ENCODE results near the gene MCOLN3.
"Not testable (repeated sequence)": the region's sequence is repeated elsewhere in the genome, so short reads cannot be mapped to it uniquely, and the experiment has no call there.

MCOLN3 gene

DNA sequence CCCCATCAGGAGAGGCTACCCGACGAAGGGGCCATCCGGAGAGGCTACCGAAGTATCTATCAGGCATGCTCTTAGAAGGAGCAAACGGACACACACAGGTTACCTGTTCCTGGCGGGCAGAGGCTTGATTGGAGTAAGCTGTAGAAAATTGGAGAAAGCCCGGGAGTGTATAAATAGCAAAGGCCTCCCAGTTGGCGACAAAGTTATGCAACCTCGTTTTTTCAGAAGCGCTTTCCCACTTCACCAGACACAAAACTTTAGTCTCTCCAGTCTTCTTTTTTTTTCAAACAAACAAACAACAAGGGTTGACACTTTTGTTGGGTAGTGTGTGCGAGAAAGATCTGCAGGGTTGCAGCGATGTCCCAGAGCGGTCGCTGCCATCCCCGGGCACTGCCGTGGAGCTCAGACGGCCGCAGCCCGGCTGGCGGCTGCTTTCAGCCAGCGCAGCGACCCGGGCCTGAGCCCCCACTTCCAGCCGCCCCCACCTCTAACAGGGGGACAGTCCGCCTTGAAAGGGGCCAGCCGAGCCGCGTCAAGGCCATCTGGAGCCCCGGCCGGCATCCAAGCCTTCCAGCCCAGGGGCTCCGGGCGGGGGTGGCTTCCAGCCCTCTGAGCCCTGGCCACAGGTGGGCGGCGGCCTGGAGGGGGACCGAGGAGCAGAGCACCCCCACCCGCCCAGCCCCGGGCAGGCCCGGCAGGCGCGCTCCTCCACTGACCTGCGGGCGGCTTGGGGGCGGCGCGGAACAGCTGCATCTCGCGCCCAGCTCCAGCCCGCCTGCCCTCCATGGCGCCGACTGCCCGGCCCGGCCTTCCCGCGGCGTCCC, 616 bp downstream of the MCOLN3 start:
- DNase-seq, result no peak

DNA sequence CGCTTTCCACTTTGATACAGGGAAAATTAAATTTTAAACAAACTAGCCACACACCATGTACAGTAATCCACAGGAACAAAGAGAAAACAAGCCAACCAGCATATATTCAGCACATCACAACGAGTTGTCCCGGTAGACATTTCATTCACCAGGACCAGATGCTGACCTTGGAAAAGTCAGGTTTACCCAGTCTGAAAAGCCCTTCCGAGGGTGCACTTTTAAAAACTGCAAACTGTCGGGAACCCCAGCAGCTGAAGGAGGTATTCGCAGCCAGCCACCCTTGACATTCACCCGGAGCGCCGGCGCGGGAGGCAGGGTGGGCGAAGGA, 1.2 kb downstream of the MCOLN3 start:
- DNase-seq, result no peak

DNA sequence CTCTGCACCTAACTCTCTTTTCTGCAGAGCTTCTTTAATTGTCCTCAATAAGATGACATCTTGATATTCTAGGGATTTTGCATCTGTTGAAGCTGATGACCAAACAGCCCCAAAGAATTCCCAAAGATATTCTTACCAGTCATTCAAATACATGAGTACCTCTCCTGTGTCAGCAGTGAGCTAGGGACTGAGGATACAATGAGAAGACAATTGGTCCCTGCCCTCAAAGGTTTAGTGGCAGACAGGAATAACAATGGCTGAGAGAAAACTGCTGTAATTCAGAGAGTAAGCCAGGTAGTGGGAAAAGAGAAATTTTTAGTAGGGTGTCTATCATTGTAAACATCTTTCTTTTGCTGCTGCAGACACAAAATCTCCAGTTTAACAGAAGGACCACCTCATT, 5.9 kb downstream of the MCOLN3 start:
- no peak for DNase-seq

DNA sequence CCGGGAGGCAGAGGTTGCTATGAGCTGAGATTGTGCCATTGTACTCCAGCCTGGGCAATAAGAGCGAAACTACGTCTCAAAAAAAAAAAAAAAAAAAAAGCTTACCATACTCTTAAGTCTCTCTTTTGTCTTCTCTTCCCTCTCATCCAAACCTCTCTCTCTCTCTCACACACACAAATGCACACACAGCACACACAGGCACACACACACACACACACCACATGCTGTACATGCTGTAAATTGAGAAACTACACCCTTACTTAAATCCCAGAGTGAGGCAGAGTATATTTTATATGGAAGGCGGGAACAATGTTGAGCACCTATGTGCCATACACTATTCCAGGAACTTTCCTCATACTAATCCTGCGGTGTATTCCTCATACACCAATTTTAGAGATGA, 6.5 kb downstream of the MCOLN3 start:
- DNase-seq, result no peak

DNA sequence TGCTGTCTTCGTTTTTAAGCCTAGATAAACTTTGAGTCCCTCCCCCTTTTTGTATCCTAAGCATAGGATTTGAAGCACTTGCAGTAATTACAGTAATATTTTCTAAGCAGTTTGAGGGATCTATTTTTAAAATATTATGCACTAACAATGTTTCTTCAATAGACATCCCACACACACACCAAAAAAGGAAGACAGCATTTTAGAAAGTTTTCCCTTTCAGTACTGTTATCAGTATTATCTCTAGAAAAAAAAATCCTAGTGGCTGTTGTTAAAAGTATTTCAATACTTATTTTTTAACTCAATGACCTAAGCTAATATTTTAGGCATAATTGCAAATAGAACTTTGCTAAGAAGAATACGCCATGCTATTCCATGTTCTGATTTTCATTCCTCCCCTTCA, 15.1 kb downstream of the MCOLN3 start:
- DNase-seq, result no peak

DNA sequence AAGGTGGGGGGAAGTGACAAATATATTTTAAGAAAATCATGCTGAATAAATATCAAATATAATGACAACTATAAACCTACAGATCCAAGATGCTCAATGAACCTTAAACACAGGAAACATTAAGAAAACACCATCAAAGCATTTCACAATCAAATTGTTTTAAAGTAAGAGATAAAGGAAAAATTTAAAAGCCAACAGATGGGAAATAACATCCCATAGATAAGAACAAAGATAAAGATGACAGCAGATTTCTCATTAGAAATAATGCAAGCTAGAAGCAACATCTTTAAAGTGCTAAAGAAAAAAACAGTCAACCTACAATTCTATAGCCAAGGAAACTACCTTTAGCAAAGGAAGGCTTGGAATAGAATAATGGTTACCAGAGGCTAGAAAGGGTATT, 17.8 kb downstream of the MCOLN3 start:
- no peak for DNase-seq

DNA sequence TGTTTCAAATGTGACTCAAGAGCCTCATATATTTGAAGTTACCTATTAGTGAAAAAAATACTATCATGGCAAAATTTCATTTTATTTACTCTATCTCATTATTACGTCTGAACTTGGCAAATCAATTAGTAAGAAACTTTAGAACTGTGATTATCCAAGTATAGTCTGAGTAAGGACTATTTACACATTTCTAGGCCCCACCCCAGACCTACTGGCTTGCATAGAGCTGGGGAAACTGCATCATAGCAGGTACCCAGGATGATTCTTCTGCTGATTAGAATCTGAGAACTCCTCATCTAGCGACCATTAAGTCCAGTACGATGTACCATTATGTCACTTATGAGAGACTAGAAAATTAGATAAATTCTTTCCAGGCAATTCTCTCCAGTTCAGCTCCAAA, 20.1 kb downstream of the MCOLN3 start:
- no peak for DNase-seq

DNA sequence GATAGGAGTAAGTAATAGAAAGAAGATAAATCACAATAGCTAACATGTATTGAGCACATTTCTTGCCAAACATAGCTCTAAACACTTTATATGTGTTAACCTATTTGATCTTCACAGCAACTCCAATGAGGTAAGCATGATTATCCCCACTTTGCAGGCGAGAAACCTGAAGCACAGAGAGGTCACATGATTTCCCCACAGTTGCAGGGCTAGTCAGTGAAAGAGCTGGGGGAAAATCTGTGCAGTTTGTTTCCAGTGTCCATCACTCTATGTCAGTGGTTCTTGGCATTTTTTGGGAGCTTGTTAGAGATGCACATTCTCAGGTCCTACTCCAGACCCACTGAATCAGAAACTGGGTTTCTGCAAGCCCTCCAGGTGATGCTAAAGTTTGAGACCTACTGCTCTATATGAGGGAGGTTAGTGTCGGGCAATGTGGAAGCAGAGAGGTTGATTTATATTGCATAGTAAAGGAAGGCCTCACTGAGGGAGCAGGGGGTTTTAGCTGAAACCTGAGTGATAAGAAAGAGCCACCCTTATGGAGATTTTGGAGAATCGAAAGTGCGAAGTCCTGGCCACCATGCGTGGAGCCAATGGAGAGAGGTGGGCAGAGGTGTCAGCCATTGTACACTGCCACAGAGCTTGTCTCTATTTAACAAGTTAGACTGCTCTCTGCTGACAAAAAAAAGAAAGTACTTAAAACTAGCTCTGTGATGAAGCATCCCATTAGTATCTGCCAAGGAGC, 20.9 kb downstream of the MCOLN3 start:
- no peak for DNase-seq

DNA sequence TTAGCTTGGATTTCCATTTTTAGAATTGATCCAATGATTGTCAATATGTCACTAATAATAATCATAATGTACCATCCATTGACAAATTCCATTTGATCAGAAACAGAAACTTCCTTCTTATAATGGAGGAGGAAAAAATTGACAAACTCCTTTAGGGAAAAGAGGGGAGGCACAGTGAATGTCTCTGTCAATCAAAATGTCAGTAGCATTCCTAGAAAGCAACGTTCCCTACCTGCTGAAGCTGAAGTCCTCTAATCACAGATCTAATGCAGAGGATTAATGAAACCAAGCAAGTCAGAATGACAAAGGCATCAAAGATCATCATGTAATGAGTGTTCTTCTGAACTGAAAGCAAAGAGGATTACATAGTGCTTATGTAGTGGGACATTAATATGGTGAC, 22.4 kb downstream of the MCOLN3 start:
- DNase-seq, result no peak

DNA sequence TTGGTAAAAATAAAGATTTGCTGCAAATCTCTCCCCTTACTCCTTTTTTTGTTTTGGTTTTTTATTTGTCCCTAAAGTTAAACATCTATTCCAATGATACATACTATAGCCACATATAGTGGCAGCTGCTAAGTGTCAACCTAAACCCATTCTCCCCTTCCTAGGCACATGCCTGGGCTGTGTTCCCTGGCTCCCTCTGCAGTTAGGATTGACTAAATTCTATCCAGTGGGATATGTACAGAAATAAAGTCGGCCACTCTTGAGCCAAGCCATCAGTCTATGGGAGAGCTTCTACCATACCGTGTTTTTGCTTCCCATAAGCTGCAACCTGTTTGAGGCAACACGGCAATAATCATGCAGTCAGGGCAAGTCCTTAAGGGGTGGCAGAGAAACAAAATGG, 23.6 kb downstream of the MCOLN3 start:
- no peak for DNase-seq

DNA sequence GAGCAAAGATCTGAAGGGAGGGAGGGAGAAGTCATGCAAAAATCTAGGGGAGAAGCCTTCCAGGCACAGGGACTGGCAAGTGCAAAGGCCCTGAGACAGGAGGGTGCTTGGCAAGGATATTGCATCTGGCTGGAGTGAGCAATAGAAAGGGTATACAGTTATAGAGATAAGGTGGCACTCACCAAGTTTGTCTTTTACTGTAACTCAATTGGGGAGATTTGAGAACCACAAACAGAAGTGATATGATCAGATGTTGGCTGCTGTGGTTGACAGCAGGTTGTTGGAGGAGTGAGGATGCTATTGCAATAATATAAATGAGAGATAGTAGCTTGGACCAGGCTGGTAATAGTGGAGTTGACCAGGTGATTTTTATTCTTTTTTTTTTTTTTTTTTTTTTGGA, 25.6 kb downstream of the MCOLN3 start:
- no peak for DNase-seq

DNA sequence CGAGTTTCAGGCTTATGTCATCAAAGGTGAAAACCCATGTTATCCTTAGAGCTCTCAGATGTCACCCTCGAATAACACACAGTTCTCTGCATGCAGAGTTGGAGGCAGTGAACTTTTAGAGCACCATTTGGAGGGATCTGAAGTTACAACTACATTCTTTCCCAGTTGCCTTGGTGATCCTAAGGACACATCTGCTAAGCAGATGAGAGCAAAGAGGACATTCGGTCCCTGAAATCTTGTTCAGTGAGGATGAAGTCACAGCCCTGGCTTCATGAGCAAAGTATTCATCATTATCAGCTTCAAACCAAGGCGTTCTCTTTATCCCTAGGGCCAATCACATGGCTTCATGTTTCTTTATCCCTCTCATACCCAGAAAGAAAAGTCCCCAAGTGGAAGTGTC, 28.3 kb downstream of the MCOLN3 start:
- peak; percentile 7 for DNase-seq

DNA sequence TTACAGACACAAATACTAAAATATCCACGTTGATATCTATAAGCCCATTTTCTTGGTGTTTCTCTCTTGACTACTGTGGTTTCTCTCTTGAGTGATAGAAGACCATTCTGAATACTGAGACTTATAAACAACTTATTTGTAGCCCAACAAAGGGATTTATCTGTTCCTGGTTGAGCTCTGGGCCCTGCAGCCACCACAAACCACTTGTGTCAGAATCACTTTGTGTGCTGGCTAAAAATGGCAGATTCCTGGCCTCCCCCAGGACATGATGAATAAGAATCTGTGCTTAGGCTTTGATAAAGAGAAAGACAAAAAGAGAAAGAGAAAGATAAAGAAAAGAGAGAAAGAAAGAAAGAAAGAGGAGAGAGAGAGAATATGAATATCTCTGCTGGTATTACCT, 32.5 kb downstream of the MCOLN3 start:
- no peak for DNase-seq

DNA sequence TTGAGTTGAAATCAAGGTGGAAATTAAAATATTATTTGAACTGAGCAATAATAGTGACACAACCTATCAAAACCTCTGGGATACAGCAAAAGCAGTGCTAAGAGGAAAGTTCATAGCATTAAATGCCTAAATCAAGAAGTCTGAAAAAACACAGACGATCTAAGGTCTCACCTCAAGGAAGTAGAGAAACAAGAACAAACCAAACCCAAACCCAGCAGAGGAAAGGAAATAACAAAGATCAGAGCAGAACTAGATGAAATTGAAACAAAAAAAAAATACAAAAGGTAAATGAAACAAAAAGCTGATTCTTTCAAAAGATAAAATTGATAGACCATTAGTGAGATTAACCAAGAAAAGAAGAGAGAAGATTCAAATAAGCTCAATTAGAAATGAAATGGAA, 42.7 kb downstream of the MCOLN3 start:
- not testable (repeated sequence) for DNase-seq

DNA sequence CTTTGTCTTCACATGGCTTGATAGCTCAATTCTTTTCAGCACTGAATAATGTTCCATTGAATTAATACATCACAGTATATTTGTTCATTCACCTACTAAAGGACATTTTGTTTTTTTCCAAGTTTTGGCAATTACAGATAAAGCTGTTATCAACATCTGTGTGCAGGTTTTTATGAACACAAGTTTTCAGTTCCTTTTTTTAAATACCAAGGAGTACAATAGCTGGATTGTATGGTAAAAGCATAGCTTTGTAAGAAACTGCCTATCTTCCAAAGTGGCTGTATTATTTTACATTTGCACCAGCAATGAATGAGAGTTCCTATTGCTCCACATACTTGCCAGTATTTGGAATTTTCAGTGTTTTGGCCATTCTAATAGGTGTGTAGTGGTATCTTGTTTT, 46.6 kb downstream of the MCOLN3 start:
- DNase-seq, result no peak

DNA sequence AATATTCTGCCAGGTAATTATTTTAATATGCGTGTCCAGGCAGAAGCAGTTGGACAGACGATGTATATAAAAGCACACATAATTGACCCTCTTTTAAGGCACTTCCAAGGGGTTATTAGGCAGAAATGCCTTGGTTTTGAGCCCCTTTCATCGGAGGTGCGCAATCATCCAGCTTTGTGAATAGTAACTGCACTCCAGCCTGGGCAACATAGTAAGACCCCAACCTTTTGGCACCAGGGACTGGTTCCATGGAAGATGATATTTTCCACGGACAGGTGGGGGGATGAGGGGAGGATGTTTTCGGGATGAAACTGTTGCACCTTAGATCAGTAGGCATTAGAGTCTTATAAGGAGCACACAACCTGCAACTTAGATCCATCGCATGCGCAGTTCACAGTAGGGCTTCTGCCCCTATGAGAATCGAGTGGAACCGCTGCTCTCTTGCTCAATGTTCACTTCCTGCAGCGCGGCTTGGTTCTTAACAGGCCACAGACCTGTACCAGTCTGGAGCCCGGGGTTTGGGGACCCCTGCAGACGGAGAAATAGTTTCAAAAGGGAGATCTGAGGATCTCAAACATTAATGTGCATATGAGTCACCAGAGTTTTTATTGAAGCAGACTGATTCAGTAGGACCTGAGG, 49.5 kb downstream of the MCOLN3 start:
- peak; percentile 22 for DNase-seq

DNA sequence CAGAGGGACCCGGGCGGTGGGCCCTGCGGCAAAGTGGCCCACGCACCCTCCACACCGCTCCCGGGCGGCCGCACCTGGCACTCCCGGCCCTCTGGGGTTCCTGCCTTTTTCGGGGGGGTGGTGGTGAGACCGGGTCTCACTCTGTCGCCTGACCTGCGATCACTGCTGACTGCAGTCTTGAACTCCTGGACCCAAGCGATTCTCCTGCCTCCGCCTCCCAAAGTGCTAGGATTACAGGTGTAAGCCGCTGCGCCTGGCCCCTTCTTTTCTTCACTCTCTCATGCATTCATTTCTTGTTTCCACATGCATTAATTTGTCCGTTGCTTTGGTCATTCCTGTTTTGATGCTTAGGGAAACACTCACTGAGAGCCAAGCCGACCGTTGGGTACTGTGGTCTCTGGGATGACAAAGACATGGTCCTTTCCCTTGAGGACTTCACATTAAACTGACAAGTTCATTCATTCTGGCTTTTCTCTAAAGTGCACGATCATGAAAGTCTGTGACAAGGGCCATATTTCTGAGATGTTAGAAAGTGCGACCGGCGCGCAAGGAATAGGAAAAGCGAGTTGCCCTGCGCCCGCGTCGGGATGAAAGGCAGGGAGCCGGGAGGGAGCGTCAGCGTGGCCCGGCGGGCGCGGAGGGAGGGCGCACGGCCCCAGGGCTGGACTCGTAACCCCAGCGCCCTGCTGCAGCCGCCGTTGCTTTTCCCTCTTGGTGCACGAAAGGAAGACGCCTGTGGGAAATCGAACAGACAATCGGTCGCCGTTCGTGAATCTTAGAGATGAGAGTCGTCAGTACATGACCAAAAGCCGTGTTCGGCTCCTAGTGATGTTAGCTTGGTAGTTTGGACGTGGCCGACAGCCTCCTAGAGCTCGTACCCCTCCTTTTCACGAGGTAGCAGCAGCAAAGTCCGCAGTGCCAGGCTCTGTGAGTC, 50.4 kb downstream of the MCOLN3 start:
- DNase-seq, result peak; percentile 13

DNA sequence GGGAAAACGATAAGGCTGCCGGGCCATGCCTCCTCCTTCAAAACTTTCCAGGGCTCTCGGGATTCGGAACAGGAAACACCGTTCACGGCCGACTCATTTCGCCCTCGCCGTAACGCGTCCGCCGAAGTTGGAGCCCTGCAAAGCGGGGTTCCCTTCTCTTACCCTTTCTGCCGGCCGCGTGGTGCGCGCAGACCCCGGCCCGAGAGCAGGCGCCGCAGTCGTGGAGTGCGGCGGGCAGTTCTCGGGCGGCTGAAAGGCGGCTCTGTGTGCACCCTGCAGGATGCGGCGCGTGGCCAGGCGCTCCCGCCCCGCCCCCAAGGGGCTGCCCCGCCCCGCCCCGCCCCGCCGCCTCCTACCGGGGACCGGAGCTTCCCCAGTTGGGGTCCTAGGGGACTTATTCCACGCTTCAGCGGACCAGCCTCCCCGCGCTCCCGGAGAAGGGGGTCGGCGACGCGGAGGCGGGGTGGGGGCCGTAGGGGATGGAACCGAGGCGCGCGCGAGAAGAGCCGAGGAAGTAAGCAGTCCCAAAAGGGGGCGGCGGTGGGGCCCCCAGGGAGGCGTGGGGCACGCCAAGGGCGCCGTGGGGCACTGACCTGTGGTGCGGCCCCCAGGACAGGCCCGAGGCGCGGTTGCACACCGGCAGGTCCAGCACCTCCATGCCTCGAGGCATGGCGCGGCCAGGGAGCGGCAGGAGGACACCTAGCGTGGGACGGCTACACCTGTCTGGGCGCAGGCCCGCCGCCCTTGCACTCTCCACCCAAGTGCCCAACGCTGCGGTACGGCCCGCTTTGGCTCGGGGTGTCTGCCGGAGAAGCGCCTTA, 51.2 kb downstream of the MCOLN3 start, which contains the start of gene MCOLN2:
Gene MCOLN2 (minus strand): TSS at position 268 of the 821 bp plus-strand sequence. CDS start 241 bp downstream, at position 27.
- peak; percentile 9 for DNase-seq

DNA sequence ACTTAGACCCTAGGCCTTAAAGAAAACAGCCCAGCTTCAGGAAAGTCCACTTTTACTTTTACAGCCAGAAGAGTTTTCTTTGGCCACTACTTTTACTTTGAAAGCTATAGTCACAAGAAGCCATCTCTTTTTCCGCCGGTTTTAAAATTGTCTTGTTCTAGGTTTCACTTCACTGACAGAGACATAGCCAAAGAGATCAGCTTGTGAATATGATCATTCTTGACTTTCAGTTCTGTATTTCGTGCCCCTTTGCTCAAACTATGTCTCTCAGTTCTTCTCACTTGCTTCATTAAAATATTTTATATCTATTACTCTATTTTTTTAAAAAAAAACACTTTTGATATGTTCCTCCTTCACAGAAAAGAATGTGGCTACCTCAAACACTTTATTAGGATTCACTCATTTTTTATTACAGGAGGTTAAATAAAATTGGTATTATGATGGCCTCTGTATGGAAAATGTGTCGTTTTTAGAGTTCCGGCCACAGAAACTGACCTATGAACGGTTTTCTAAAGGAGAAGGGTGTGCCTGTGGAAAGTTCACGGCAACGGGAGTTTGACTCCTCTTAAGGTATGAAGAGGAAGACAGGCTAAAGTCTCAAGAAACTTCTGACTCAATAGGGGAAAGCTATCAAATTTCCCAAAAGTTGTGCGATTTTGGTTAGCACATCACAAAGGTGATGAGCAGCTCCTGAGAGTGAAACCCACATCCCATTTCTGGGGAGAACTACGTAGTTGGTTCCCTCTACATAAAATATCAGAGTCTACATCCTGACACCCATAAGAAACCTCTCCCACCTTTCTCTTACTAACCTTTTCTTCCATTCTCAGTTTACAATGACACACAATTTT, 52.6 kb downstream of the MCOLN3 start:
- DNase-seq, result no peak

DNA sequence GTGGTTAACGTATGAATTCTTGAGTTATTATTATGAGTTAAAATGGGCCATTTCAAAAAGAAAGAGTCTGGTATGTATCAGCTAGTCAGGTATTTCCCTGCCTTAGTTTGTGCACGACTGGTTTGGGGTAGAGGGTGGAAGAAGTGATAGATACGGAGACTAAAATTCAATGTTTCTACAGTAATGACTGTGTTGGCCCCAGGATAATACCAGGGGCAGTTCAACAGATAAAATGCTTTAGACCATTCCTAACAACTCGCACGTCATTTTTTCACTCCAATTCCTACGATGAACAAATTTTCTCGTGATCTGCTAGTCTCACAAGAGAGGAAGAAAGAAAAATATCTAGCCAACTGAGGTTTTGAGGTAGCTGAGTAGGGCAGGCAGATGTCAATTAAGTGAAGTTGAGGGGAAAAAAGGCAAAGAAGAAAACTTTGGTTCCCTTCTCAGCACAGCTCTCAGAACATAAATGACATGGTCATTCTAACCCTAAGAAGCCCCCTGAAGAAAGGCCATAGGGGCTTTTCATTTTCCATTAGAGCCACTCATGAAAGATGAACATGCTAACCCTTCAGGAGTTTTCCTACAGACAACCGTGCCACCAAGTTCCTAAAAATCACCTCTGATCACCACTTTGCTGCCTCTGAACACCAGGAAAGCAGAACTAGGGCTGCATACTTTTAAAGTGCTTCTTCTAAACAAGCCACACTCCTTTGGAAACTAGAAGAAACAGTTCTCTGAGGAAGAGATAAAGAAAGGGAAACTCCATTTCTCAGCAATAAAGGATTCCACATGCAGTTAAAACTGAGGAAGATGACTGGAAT, 57.0 kb downstream of the MCOLN3 start:
- no peak for DNase-seq
